ENCODE results near the gene PTPN14. TPM values are rescaled to one million over a fixed set of nuclear protein-coding genes. Genes with fewer than 3 reads are reported as not detected.

The PTPN14 gene
- polyA plus RNA-seq, 1 donor from 2014 or later = 0.07 TPM

- TF ChIP-seq CTCF (IDR thresholded peaks at IDR 0.05; ENCODE audit: poor library complexity, severe bottlenecking) (no peak), SMC3 (conservative IDR thresholded peaks at IDR 0.05; ENCODE audit: poor library complexity) (no peak), EP300 (conservative IDR thresholded peaks at IDR 0.05; ENCODE audit: poor library complexity, severe bottlenecking) (no peak), TAF1 (IDR thresholded peaks at IDR 0.05; ENCODE audit: low read depth) (no peak), EZH2 (IDR thresholded peaks at IDR 0.05; ENCODE audit: borderline replicate concordance, insufficient read depth, low read length, poor library complexity, severe bottlenecking) (no peak), REST (IDR thresholded peaks at IDR 0.05; ENCODE audit: borderline replicate concordance) (no peak), RAD21 (conservative IDR thresholded peaks at IDR 0.05) (no peak), MXI1 (conservative IDR thresholded peaks at IDR 0.05; ENCODE audit: poor library complexity, severe bottlenecking) (no peak), POLR2AphosphoS5 (IDR thresholded peaks at IDR 0.05) (no peak)
- no peaks in the 10 kb centered on the region for H3K9me2 ChIP-seq (ENCODE audit: insufficient read depth, low read length)
- no peak overlapping the region for H3K9ac ChIP-seq (ENCODE audit: low read length)
- H3K9me3 ChIP-seq (ENCODE audit: low read length) = no peaks in the 10 kb centered on the region
- no peaks in the 10 kb centered on the region for H3K36me3 ChIP-seq (ENCODE audit: insufficient read depth, low read length)
- H2AFZ ChIP-seq (ENCODE audit: low read depth, low read length) = no peak overlapping the region
- no peaks in the 10 kb centered on the region for H4K20me1 ChIP-seq (ENCODE audit: insufficient read depth)
- no peak overlapping the region for H3K27ac ChIP-seq (ENCODE audit: low read length)
- H3K27me3 ChIP-seq (ENCODE audit: insufficient read depth, low read depth, low read length) = no peaks in the 10 kb centered on the region
- no peak overlapping the region for H3K4me3 ChIP-seq (ENCODE audit: low read length)
- H3K79me2 ChIP-seq (replicated peaks; ENCODE audit: insufficient read depth, low read length) = no peaks in the 10 kb centered on the region
- H3F3A ChIP-seq (ENCODE audit: insufficient read depth, low read length, poor library complexity, severe bottlenecking) = no peaks in the 10 kb centered on the region
- no peak overlapping the region for H3K4me2 ChIP-seq (ENCODE audit: low read length)
Observed at GRCh38 chr1:214493126-214493796, 58.1 kb downstream of the PTPN14 start.

- no peak overlapping the region for H2AFZ ChIP-seq (ENCODE audit: low read depth, low read length)
- no peak overlapping the region for H3K9ac ChIP-seq (ENCODE audit: low read length)
- no peaks in the 10 kb centered on the region for H3F3A ChIP-seq (ENCODE audit: insufficient read depth, low read length, poor library complexity, severe bottlenecking)
- no peak overlapping the region for H3K27ac ChIP-seq (ENCODE audit: low read length)
- no peak overlapping the region for H3K4me3 ChIP-seq (ENCODE audit: low read length)
- no peaks in the 10 kb centered on the region for H3K36me3 ChIP-seq (ENCODE audit: insufficient read depth, low read length)
- H3K9me2 ChIP-seq (ENCODE audit: insufficient read depth, low read length) = no peaks in the 10 kb centered on the region
- H4K20me1 ChIP-seq (ENCODE audit: insufficient read depth) = no peaks in the 10 kb centered on the region
- H3K27me3 ChIP-seq (ENCODE audit: insufficient read depth, low read depth, low read length) = no peaks in the 10 kb centered on the region
- H3K4me2 ChIP-seq (ENCODE audit: low read length) = no peak overlapping the region
- no peak for TF ChIP-seq MXI1 (conservative IDR thresholded peaks at IDR 0.05; ENCODE audit: poor library complexity, severe bottlenecking)
- TF ChIP-seq POLR2AphosphoS5 (IDR thresholded peaks at IDR 0.05) = no peak
- TF ChIP-seq CTCF (IDR thresholded peaks at IDR 0.05; ENCODE audit: poor library complexity, severe bottlenecking) = no peak
- TF ChIP-seq SMC3 (conservative IDR thresholded peaks at IDR 0.05; ENCODE audit: poor library complexity) = no peak
- no peak for TF ChIP-seq RAD21 (conservative IDR thresholded peaks at IDR 0.05)
- TF ChIP-seq EZH2 (IDR thresholded peaks at IDR 0.05; ENCODE audit: borderline replicate concordance, insufficient read depth, low read length, poor library complexity, severe bottlenecking) = no peak
- no peak for TF ChIP-seq EP300 (conservative IDR thresholded peaks at IDR 0.05; ENCODE audit: poor library complexity, severe bottlenecking)
- TF ChIP-seq REST (IDR thresholded peaks at IDR 0.05; ENCODE audit: borderline replicate concordance) = no peak
- TF ChIP-seq TAF1 (IDR thresholded peaks at IDR 0.05; ENCODE audit: low read depth) = no peak
- no peaks in the 10 kb centered on the region for H3K79me2 ChIP-seq (replicated peaks; ENCODE audit: insufficient read depth, low read length)
- H3K9me3 ChIP-seq (ENCODE audit: low read length) = no peaks in the 10 kb centered on the region
Observed at GRCh38 chr1:214492401-214493075, 58.9 kb downstream of the PTPN14 start.

All from neural cell (in vitro differentiated cells).